HepG2 (cell line): ENCODE measurements around the gene PCDHGA10. TPM values are rescaled to one million over a fixed set of nuclear protein-coding genes. Genes with fewer than 3 reads are reported as not detected.

Experiments
- ATAC-seq: fragments of 200-7000 bp; cut with Tn5 transposase; 3 replicates; pipeline ENCODE4 v1.9.1; 2020; ENCODE audit warnings: mild to moderate bottlenecking, moderate library complexity
- BruUV-seq: library from RNA; stranded (reverse); fragments of 400-500 nt; replicated peaks from 2 replicates; lab custom pipeline; 2021; lab: Mats Ljungman, UMichigan
- CTCF ChIA-PET: fragments of 300-600 bp; formaldehyde crosslinking; extraction: SDS; loops from one replicate; lab custom pipeline; 2021; ENCODE audit warnings: low total read pairs, inconsistent platforms, low intra/inter-chr PET ratio; lab: Yijun Ruan, JAX
- POLR2A ChIA-PET: fragments of 350-600 bp; sonication (Branson Sonifier 250); formaldehyde crosslinking; loops from one replicate; lab custom pipeline; 2020; ENCODE audit warnings: antibody characterized with exemption, inconsistent platforms; lab: Yijun Ruan, JAX
- DNase-seq: peaks from one replicate; pipeline ENCODE4 v3.0.0-alpha.2; 2015; ENCODE audit warnings: low spot score
- FAIRE-seq: peaks from 3 replicates; lab custom pipeline; 2011; peaks lifted over from hg19 to GRCh38; lab: Jason Lieb, UNC
- H2AFZ ChIP-seq: one replicate; pipeline ENCODE4 v1.6.1; 2011; ENCODE audit warnings: low read length, inconsistent platforms
- H3K27ac ChIP-seq: fragments of 300-600 bp; 3 replicates; pipeline ENCODE4 v1.8.0; 2011; ENCODE audit warnings: mixed run types, mild to moderate bottlenecking, mixed read lengths, low read length, inconsistent platforms; ENCODE audit not compliant: insufficient read depth; ENCODE audit errors: extremely low read length
- H3K27me3 ChIP-seq, 2 experiments: fragments of 200-600 bp in 1 of 2; 2 replicates in 1 of 2; 3 replicates in 1 of 2; pipeline versions ENCODE4 v1.6.0 to v1.8.0; 2011; ENCODE audit warnings: low read length in 2 of 2, mild to moderate bottlenecking in 2 of 2, moderate library complexity in 2 of 2, inconsistent platforms in 1 of 2; ENCODE audit not compliant: insufficient read depth in 2 of 2, control insufficient read depth in 1 of 2
- H3K36me3 ChIP-seq, 2 experiments: fragments of 200-600 bp in 1 of 2; replicated peaks in 1 of 2; 2 replicates in 1 of 2; 3 replicates in 1 of 2; pipeline versions ENCODE4 v1.5.1 to v1.8.0; 2011; ENCODE audit warnings: low read length in 2 of 2, inconsistent platforms in 1 of 2; ENCODE audit not compliant: insufficient read depth in 2 of 2, control insufficient read depth in 1 of 2
- H3K4me1 ChIP-seq: 2 replicates; pipeline ENCODE4 v1.5.1; 2012; ENCODE audit warnings: low read length, inconsistent platforms; ENCODE audit not compliant: insufficient read depth
- H3K4me2 ChIP-seq: 2 replicates; pipeline ENCODE4 v1.6.0; 2011; ENCODE audit warnings: low read depth, low read length, inconsistent platforms
- H3K4me3 ChIP-seq, 3 experiments: fragments of 200-600 bp in 1 of 3; sonication (generic), shearing (Covaris generic) in 1 of 3; replicated peaks in 1 of 3; 2 replicates each; pipeline ENCODE4 v1.5.1; 2011 to 2016; ENCODE audit warnings: low read length in 3 of 3, inconsistent platforms in 2 of 3, low read depth in 2 of 3, mild to moderate bottlenecking in 2 of 3, control low read depth in 1 of 3, mixed read lengths in 1 of 3; ENCODE audit not compliant: insufficient read depth in 1 of 3
- H3K79me2 ChIP-seq: one replicate; pipeline ENCODE4 v1.6.1; 2011; ENCODE audit warnings: low read length, inconsistent platforms; ENCODE audit not compliant: insufficient read depth
- H3K9ac ChIP-seq: 2 replicates; pipeline ENCODE4 v1.6.0; 2011; ENCODE audit warnings: mild to moderate bottlenecking, low read depth, low read length, inconsistent platforms; ENCODE audit not compliant: insufficient read depth
- H3K9me3 ChIP-seq: 2 replicates; pipeline ENCODE4 v1.5.1; 2012; ENCODE audit warnings: mild to moderate bottlenecking, low read length
- H4K20me1 ChIP-seq: 2 replicates; pipeline ENCODE4 v1.6.0; 2011; ENCODE audit warnings: inconsistent platforms, mild to moderate bottlenecking, low read length, moderate library complexity; ENCODE audit not compliant: insufficient read depth
- HOXA3 ChIP-seq: sonication (generic); formaldehyde crosslinking; IDR thresholded peaks from 2 replicates; pipeline ENCODE4 v1.5.0; 2020; ENCODE audit warnings: missing genetic modification reagents
- MTF2 ChIP-seq: sonication (generic); formaldehyde crosslinking; IDR thresholded peaks from 2 replicates; pipeline ENCODE4 v1.5.0; 2020; ENCODE audit warnings: missing genetic modification reagents, borderline replicate concordance
- RAD21 ChIP-seq: fragments of 450-650 bp; formaldehyde crosslinking; IDR thresholded peaks from 2 replicates; pipeline ENCODE4 v1.5.0; 2020; ENCODE audit warnings: mild to moderate bottlenecking
- ZBTB40 ChIP-seq, 2 experiments: fragments of 450-650 bp in 1 of 2; sonication (generic) in 1 of 2; formaldehyde crosslinking in 1 of 2; IDR thresholded peaks; 2 replicates each; pipeline versions ENCODE4 v1.6.1 to v1.8.0; 2016 to 2022; ENCODE audit warnings: antibody characterized with exemption in 1 of 2, mild to moderate bottlenecking in 1 of 2, missing genetic modification reagents in 1 of 2
- ZNF772 ChIP-seq: sonication (generic); formaldehyde crosslinking; IDR thresholded peaks from 2 replicates; pipeline ENCODE4 v1.5.0; 2020; ENCODE audit warnings: mild to moderate bottlenecking, missing genetic modification reagents
- WGBS: methylation state at CpG from one replicate; pipeline ENCODE4 v1.1.6; 2017; ENCODE audit warnings: low lambda C conversion rate; 5-methylcytosine and 5-hydroxymethylcytosine counted together
- in situ Hi-C: cut with HindIII; loops from 2 replicates; pipeline ENCODE4 v1.10.0; 2017; ENCODE audit warnings: low pct_unique_long_range_greater_than_20kb; ENCODE audit not compliant: extremely low pct_ligation_motif_present
- intact Hi-C: fragments of 100-400 bp; cut with micrococcal nuclease; formaldehyde crosslinking; loops from one replicate; pipeline ENCODE4 v1.10.0; 2022; ENCODE audit not compliant: unreplicated experiment
- polyA plus RNA-seq, 8 experiments: library from polyadenylated mRNA; depleted of rRNA in 3 of 8; stranded (reverse) in 7 of 8; unstranded in 1 of 8; fragments of >200 nt; fragmentation: Illumina TruSeq in 4 of 8; extraction: Trizol in 4 of 8; gene quantifications; 2 replicates each; pipeline versions ENCODE4 v1.2.1 to v1.2.3, GENCODE V29; 2011 to 2016; ENCODE audit warnings: low read depth in 4 of 8, missing spikeins in 1 of 8, mixed read lengths in 1 of 8; ENCODE audit not compliant: insufficient read depth in 1 of 8
- total RNA-seq, 5 experiments: library from RNA; depleted of rRNA; stranded (reverse); fragments of >200 nt; fragmentation: Illumina TruSeq; extraction: Trizol; gene quantifications; 2 replicates each; pipeline ENCODE4 v1.2.3, GENCODE V29; 2016; ENCODE audit warnings: low read depth in 1 of 5

Gene PCDHGA10
- total and polyA plus RNA-seq, 2 of the 13 experiments (the other 11 are each of a cell fraction or from before 2014, with no cell fraction given): 0.04 to 0.18 TPM

GRCh38 chr5:141384471-141385267, 28.1 kb upstream of the PCDHGA10 start:
- DNase-seq (no peak), FAIRE-seq (no peak), ATAC-seq (no peak)
- Histone ChIP-seq H3K9ac (no peak overlapping the region), H3K4me1 (peaks cover 5% of the 10 kb centered on the region; the same call in 1 of the 2 replicates), H3K4me3 (no peak overlapping the region), H3K27ac (no peak overlapping the region), H3K79me2 (no peaks in the 10 kb centered on the region), H4K20me1 (no peaks in the 10 kb centered on the region), H3K36me3 (no peaks in the 10 kb centered on the region), H2AFZ (no peak overlapping the region), H3K4me2 (no peak overlapping the region), H3K9me3 (peaks cover 10% of the 10 kb centered on the region; the same call in 1 of the 2 replicates), H3K27me3 (no peaks in the 10 kb centered on the region)
- ChIA-PET CTCF (no interaction called here), POLR2A (no interaction called here)
- intact Hi-C loops: no loop called here
- TF ChIP-seq ZBTB40 (IDR thresholded peaks at IDR 0.05): no peak
- no peak for TF ChIP-seq ZBTB40 (CRISPR knock-in tag; IDR thresholded peaks at IDR 0.05)
- no peak for TF ChIP-seq ZNF772
- TF ChIP-seq MTF2: no peak
- no peak for TF ChIP-seq RAD21 (CRISPR knock-in tag)
- TF ChIP-seq HOXA3 (CRISPR knock-in tag): no peak
- WGBS: 56% methylated on average over 7 of the region's 43 CpGs
- BruUV-seq: no TSS peak
- in situ Hi-C loops: no loop called here
